SH-SY5Y (cell line): Measurements from ENCODE around the gene ZNF469.

Experiments
- GATA2 ChIP-seq: IDR thresholded peaks from 2 replicates; pipeline ENCODE4 v1.6.1; 2011; ENCODE audit warnings: mild to moderate bottlenecking, low read depth, low read length
- GATA3 ChIP-seq: IDR thresholded peaks from 2 replicates; pipeline ENCODE4 v1.6.1; 2011; ENCODE audit warnings: low read depth, mild to moderate bottlenecking, low read length, moderate library complexity

Gene ZNF469

GRCh38 chr16:88344411-88345030 lies 38.2 kb upstream of the ZNF469 start:
- TF ChIP-seq GATA2 = no peak
- TF ChIP-seq GATA3 = no peak

GRCh38 chr16:88345031-88345720 lies 37.6 kb upstream of the ZNF469 start:
- TF ChIP-seq GATA3 (no peak), GATA2 (no peak)

GRCh38 chr16:88345721-88346560 lies 36.8 kb upstream of the ZNF469 start:
- TF ChIP-seq GATA2 (no peak), GATA3 (no peak)

- no peak for TF ChIP-seq GATA3
- TF ChIP-seq GATA2 = no peak
These were observed 35.9 kb upstream of the ZNF469 start for GRCh38 chr16:88346680-88347505.

- TF ChIP-seq GATA2 = no peak
- no peak for TF ChIP-seq GATA3
These were observed 34.9 kb upstream of the ZNF469 start for GRCh38 chr16:88347656-88348376.

- TF ChIP-seq GATA2 (no peak), GATA3 (no peak)
These were observed 34.2 kb upstream of the ZNF469 start for GRCh38 chr16:88348377-88349152.

GRCh38 chr16:88349153-88349902 lies 33.4 kb upstream of the ZNF469 start:
- TF ChIP-seq GATA2 = no peak
- no peak for TF ChIP-seq GATA3

- no peak for TF ChIP-seq GATA2
- no peak for TF ChIP-seq GATA3
These were observed 32.6 kb upstream of the ZNF469 start for GRCh38 chr16:88349903-88350900.

GRCh38 chr16:88350922-88351321 lies 31.8 kb upstream of the ZNF469 start:
- TF ChIP-seq GATA2 (no peak), GATA3 (no peak)

GRCh38 chr16:88351491-88352101 lies 31.2 kb upstream of the ZNF469 start:
- no peak for TF ChIP-seq GATA2
- no peak for TF ChIP-seq GATA3
